GM20431 (cell line): Measurements from ENCODE around the gene MAPK8.

Experiments used
- in situ Hi-C: fragments of 300-500 bp; cut with MseI, MboI; formaldehyde crosslinking; loops from one replicate; pipeline ENCODE4 v1.15.0; 2020; ENCODE audit warnings: low sequenced_read_pairs; ENCODE audit not compliant: unreplicated experiment

Gene MAPK8

GRCh38 chr10:48468130-48468790 is 161.8 kb downstream of the MAPK8 start:
- in situ Hi-C loops: no loop called here

DNA sequence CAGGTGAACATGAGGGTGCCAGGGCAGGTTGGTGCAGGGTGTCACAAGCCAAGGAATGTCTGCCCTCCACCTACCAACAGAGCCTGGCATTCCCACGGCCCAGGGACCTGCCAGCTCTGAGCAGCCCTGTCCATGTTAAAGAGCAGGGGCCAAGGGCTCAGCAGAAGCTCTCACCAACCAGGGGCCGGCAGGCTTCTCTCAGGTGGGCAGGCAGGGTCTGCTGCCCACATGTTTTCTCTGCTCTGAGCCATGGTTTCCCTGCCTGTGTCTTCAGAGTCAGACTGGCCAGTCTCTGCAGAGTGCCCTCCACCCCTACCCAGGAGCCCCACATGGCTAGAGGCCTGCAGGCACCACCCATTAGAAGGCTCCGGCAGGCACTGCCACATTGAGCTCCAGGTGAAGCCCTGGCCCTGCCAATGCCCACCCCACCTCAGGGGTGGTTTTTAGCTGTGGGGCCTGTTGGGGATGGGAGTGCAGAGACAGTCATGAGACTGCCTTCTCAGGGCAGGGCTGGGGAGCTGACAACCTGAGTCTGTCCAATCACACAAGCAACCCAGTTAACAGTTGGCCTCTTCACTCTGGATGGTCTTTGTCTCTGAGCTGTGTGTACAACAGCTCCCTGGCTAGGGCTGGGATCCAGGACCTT is 162.5 kb downstream of the MAPK8 start:
- in situ Hi-C loops: no loop called here

DNA sequence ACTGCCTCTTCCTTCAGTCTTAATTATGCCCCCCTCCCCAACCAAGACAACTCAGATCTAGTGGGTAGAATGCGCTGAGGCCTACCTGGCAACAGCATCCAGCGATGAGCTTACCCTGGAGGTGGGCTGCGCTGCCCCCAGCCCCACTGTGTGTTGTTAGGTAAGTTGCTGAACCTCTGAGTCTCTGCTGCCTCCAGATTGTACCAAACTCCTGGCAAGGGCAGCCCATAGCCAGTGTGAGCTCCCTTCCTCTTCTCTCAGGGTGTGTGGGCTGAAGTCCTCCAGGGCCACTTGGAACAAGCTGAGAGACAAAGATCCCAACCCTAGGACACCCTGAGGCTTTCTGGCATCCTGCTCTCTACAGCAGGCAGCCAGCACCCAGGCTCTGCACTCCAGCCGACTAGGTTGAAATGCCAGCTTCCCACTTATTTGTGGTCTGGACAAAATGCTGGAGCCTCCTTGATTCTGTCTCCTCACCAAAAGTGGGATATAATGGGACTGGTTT is 163.1 kb downstream of the MAPK8 start:
- in situ Hi-C loops: no loop called here

DNA sequence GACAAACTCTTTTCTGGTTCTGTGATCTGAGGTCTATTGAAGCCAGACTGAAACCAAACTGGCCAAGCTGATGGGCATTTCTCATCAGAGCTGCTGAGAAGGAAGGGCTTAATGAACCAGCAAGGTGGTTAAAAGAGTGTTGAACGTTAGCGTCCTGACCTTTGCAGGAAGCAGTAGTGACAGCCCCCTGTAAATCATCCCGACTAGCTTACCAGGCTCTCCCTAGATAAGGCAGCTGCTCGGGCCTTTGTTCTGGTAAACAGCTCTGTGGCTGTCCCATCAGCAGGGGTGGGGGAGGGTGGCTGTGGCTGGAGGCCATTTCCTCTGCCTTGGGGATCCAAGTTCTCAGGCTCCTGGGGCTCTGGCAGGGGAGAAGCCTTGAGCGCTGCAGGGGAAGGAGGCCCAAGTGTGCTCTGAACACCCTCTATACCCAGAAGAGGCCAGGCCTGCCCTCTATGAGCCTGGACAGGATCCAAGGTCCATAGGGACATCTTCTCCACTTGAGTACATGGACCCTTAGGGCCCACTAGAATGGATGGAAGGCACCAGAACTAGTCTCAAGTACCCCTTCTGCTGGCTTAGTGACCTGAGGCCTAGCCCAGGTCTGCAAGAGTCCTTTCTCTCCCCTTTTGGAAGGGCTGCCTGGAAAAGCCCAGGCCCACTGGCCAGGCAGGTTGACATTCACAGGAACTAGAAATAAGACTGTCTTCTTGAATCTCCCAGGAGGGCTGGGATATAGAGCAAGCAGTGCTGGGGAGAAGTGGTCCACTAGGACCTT is 163.8 kb downstream of the MAPK8 start:
- in situ Hi-C loops: no loop called here

- in situ Hi-C loops: no loop called here
Measured at GRCh38 chr10:48470893-48471805, 164.7 kb downstream of the MAPK8 start.

DNA sequence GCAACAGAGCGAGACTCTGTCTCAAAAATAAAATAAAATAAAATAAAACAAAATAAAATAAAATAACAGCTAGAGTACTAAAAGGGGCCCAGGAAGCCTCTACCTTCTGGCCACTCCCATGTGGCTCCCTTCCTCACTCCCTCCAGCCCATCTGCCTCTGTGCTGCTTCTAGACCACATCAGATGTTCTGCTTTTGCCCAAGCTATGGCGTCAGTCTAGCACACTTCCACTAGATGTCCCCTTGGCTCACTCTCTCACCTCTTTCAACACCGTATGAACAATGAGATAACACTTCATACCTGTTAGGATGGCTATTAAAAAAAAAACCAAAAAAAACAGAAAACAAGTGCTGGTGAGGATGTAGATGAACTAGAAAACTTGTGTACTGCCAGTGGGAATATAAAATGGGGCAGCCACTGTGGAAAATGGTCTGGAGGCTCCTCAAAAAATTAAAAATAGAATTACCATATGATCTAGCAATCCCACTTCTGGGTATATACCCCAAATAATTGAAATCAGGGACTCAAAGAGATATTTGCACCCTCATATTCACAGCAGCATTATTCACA is 166.1 kb downstream of the MAPK8 start:
- in situ Hi-C loops: no loop called here

- in situ Hi-C loops: no loop called here
Measured at GRCh38 chr10:48473704-48474103, 167.2 kb downstream of the MAPK8 start.

DNA sequence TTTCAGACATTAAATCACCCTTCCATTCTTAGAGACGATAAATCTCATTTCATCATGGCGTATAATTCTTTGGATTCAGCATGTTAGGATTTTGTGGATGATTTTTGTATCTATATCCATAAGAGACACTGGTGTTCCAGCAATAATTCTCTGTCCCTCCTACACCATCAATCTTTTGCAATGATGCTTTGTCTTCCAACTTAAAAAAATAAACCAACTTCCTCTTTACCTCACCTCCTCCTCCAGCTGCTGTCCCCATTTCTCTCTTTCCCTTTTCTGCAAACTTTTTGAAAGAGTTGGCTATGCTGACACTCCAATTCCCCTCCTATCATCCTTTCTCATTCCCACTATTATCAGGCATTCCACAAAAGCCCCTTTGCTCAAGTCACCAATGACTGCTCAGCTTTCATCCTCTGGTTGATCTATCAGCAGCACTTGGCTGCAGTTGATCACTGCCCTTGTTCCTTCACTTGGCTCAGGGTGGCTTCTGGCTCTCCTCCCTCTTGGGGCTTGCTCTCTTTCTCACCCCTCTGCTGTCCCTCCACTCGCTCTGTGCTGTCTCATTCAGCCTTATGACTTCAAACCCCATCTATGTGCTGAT is 168.4 kb downstream of the MAPK8 start:
- in situ Hi-C loops: no loop called here

GRCh38 chr10:48475943-48476278 is 169.4 kb downstream of the MAPK8 start:
- in situ Hi-C loops: no loop called here

GRCh38 chr10:48476279-48476982 is 170.0 kb downstream of the MAPK8 start:
- in situ Hi-C loops: no loop called here

- in situ Hi-C loops: no loop called here
Measured at GRCh38 chr10:48477141-48477540, 170.7 kb downstream of the MAPK8 start.

DNA sequence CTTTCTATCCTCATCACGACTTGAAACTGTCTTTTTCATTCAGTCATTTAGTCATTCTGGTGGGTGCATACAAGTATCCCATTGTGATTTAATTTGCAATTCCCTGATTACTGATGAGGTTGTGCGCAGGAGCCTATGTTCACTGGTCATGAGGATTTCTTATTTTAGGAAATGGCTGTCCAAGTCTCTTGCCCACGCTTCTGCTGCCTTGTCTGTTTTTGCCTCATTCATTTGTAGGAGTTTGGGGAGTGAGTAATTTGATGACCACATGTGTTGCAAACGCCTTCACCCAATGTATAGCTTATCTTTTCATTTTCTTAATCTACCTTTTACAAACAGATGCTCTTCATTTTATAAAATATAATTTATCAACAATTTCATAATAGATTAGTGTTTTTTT is 171.1 kb downstream of the MAPK8 start:
- in situ Hi-C loops: no loop called here

DNA sequence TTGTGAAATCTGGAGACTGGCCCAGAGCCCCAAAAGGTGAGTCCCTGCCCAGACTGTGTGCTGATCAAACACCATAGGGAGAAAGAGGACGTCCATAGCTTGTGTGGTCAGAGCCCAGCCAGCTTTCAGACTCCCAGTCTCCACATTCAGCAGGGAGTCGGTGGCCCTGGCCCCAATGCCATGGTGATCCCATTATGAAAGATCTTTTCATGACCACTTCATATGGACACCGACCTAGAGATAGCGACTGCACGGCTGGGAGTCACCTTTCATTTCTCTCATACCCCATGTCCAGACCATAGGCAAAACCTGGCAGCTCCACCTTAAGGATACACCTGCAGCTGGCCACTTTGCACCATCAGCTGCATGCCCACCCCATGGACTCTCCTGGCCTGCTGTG is 172.0 kb downstream of the MAPK8 start:
- in situ Hi-C loops: no loop called here

- in situ Hi-C loops: no loop called here
Measured at GRCh38 chr10:48478980-48479811, 172.7 kb downstream of the MAPK8 start.

- in situ Hi-C loops: no loop called here
Measured at GRCh38 chr10:48480397-48481374, 174.2 kb downstream of the MAPK8 start.

DNA sequence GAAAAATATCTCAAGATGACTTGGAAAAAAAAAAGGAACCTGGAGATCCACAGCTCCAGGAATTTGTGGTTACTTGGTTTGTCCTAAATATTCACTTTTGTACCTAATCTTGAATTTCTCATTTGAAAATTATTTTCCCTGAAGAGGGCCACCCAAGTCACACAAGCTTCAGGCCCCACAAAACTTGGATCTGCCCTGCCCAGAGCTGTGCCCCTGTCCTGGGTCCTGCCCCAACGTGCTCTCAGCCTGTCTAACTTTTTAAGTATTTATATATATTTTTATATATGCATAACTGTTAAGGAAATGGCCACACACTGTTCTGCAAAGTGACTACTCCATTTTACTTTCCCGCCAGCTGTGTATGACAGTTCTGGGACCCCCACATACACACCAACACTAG is 174.9 kb downstream of the MAPK8 start:
- in situ Hi-C loops: no loop called here

- in situ Hi-C loops: no loop called here
Measured at GRCh38 chr10:48482207-48482606, 175.7 kb downstream of the MAPK8 start.
